Keratinocyte (primary cell): ENCODE results near the gene CD164L2. TPM values are rescaled to one million over a fixed set of nuclear protein-coding genes. Genes with fewer than 3 reads are reported as not detected.

Experiments
- DNase-seq: peaks from one replicate; pipeline ENCODE4 v3.0.0-alpha.2; 2011; ENCODE audit warnings: low read depth, missing footprints, low spot score
- FAIRE-seq: peaks from 2 replicates; lab custom pipeline; 2011; peaks lifted over from hg19 to GRCh38; lab: Jason Lieb, UNC
- H2AFZ ChIP-seq: 2 replicates; pipeline ENCODE4 v1.6.0; 2012; ENCODE audit warnings: low read length, control low read depth, inconsistent platforms; ENCODE audit not compliant: control insufficient read depth
- H3K27ac ChIP-seq: 2 replicates; pipeline ENCODE4 v1.5.1; 2011; ENCODE audit warnings: low read length; ENCODE audit not compliant: control insufficient read depth, insufficient read depth
- H3K27me3 ChIP-seq: 3 replicates; pipeline ENCODE4 v1.6.0; 2011; ENCODE audit warnings: low read length; ENCODE audit not compliant: control insufficient read depth, insufficient read depth; ENCODE audit errors: extremely low read depth
- H3K36me3 ChIP-seq, 2 experiments: 2 replicates in 1 of 2; 3 replicates in 1 of 2; pipeline ENCODE4 v1.5.1; 2011; ENCODE audit warnings: low read length in 2 of 2, mild to moderate bottlenecking in 1 of 2; ENCODE audit not compliant: control insufficient read depth in 2 of 2, insufficient read depth in 2 of 2; ENCODE audit errors: extremely low read depth in 1 of 2
- H3K4me1 ChIP-seq: 3 replicates; pipeline ENCODE4 v1.5.1; 2011; ENCODE audit warnings: low read length; ENCODE audit not compliant: control insufficient read depth, insufficient read depth; ENCODE audit errors: extremely low read depth
- H3K4me2 ChIP-seq: 3 replicates; pipeline ENCODE4 v1.6.0; 2011; ENCODE audit warnings: low read depth, low read length; ENCODE audit not compliant: control insufficient read depth, insufficient read depth; ENCODE audit errors: extremely low read depth
- H3K4me3 ChIP-seq, 3 experiments: fragments of 200-600 bp in 1 of 3; sonication (generic) in 1 of 3; 2 replicates in 2 of 3; 3 replicates in 1 of 3; pipeline ENCODE4 v1.5.1; 2011 to 2016; ENCODE audit warnings: low read length in 3 of 3, mild to moderate bottlenecking in 3 of 3, control low read depth in 2 of 3, inconsistent platforms in 1 of 3, low read depth in 1 of 3, mixed read lengths in 1 of 3, mixed run types in 1 of 3, moderate library complexity in 1 of 3; ENCODE audit not compliant: control insufficient read depth in 2 of 3, insufficient read depth in 2 of 3; ENCODE audit errors: extremely low read depth in 1 of 3
- H3K79me2 ChIP-seq: 2 replicates; pipeline ENCODE4 v1.6.0; 2012; ENCODE audit warnings: low read length; ENCODE audit not compliant: control insufficient read depth, insufficient read depth
- H3K9ac ChIP-seq: 3 replicates; pipeline ENCODE4 v1.6.0; 2011; ENCODE audit warnings: low read length; ENCODE audit not compliant: control insufficient read depth, insufficient read depth; ENCODE audit errors: extremely low read depth
- H3K9me1 ChIP-seq: 3 replicates; pipeline ENCODE4 v1.6.0; 2011; ENCODE audit warnings: low read length; ENCODE audit not compliant: control insufficient read depth, insufficient read depth; ENCODE audit errors: extremely low read depth
- H3K9me3 ChIP-seq: 2 replicates; pipeline ENCODE4 v1.5.1; 2012; ENCODE audit warnings: low read depth, low read length; ENCODE audit not compliant: control insufficient read depth
- H4K20me1 ChIP-seq: 3 replicates; pipeline ENCODE4 v1.6.0; 2011; ENCODE audit warnings: low read length; ENCODE audit not compliant: control insufficient read depth, insufficient read depth; ENCODE audit errors: extremely low read depth
- CTCF ChIP-seq, 3 experiments: IDR thresholded peaks in 1 of 3; conservative IDR thresholded peaks in 1 of 3; optimal IDR thresholded peaks in 1 of 3; 2 replicates in 2 of 3; 3 replicates in 1 of 3; pipeline versions ENCODE3 to v1.5.1; 2011; ENCODE audit warnings: low read length in 3 of 3, mild to moderate bottlenecking in 3 of 3, moderate library complexity in 2 of 3, control low read depth in 1 of 3, inconsistent platforms in 1 of 3; ENCODE audit not compliant: insufficient read depth in 2 of 3; ENCODE audit errors: extremely low read depth in 1 of 3
- EZH2 ChIP-seq: IDR thresholded peaks from one replicate; pipeline ENCODE4 v1.6.1; 2012; ENCODE audit warnings: inconsistent platforms, mild to moderate bottlenecking, low read length, moderate library complexity
- dilution Hi-C: fragments of 300-500 bp; cut with MboI; formaldehyde crosslinking; loops from one replicate; pipeline ENCODE4 v1.7.0; 2020; ENCODE audit warnings: low sequenced_read_pairs; ENCODE audit not compliant: extremely low pct_ligation_motif_present
- polyA plus RNA-seq, 5 experiments: library from polyadenylated mRNA; depleted of rRNA in 3 of 5; stranded (reverse) in 3 of 5; stranded (forward) in 1 of 5; unstranded in 1 of 5; fragments of >200 nt; gene quantifications; 1 replicate in 1 of 5; 2 replicates in 3 of 5; 3 replicates in 1 of 5; pipeline versions ENCODE4 v1.2.1 to v1.2.3, GENCODE V29; 2011 to 2012; ENCODE audit warnings: missing spikeins in 2 of 5, low read depth in 1 of 5, low replicate concordance in 1 of 5

CD164L2 gene
- polyA plus RNA-seq, 1 donor (not counting 4 experiments of a cell fraction or from before 2014, with no cell fraction given), result 2.7 TPM

- Histone ChIP-seq H3K36me3 (peaks cover 4 to 11% of the 10 kb centered on the region in 2 experiments), H3K9me1 (no peaks in the 10 kb centered on the region), H3K27me3 (no peaks in the 10 kb centered on the region), H3K4me2 (peak within 1 kb of the TSS; percentile 97), H3K9me3 (no peaks in the 10 kb centered on the region), H4K20me1 (no peaks in the 10 kb centered on the region), H3K4me3 (peak within 1 kb of the TSS; percentile 62 to 89 (median 66)), H2AFZ (no peak within 1 kb of the TSS), H3K27ac (peak within 1 kb of the TSS; percentile 87), H3K4me1 (peaks cover 28% of the 10 kb centered on the region), H3K9ac (peak within 1 kb of the TSS; percentile 77), H3K79me2 (peaks cover 10% of the 10 kb centered on the region)
- dilution Hi-C loops, result no loop called here
- FAIRE-seq (peak; percentile 32), DNase-seq (no peak)
- peak in 1 of 3 experiments; percentile 15 for TF ChIP-seq CTCF (optimal IDR thresholded peaks at IDR 0.05 in 1 of 3, IDR thresholded peaks at IDR 0.05 in 1 of 3, conservative IDR thresholded peaks at IDR 0.05 in 1 of 3; ENCODE audit: extremely low read depth in 1 of 3, insufficient read depth in 2 of 3, low read length in 3 of 3)
- no peak for TF ChIP-seq EZH2
Observed at GRCh38 chr1:27341525-27342252, 41.4 kb downstream of the CD164L2 start, which contains the start of gene SYTL1. Gene SYTL1, plus strand, starts transcription at chr1:27342022. Its CDS starts 3,313 bp downstream, at chr1:27345335.

DNA sequence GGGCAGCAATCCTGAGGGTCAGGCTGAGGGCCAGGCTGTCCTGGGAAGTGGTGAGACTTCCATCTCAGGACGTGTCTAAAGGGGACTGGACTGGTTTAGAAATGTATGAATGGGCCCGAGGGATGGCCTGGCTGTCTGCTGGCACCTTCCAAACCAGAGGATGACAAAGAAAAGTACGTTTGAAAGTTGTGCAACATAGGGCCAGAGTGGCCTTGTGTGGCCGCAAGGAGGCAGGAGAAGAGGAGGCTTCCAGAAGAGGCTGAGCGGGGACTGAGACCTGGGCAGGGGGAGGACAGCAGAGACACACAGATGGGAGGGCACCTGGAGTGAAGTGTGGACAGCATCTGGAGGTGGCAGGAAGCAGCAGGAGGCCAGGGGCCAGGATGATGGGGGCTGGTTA lies 43.9 kb downstream of the CD164L2 start:
- no peak for DNase-seq
- dilution Hi-C loops, result no loop called here
- no peaks in the 10 kb centered on the region for H3K27me3 ChIP-seq
- H3K9ac ChIP-seq, result no peak overlapping the region
- no peak overlapping the region for H3K4me3 ChIP-seq
- no peaks in the 10 kb centered on the region for H3K9me3 ChIP-seq
- FAIRE-seq, result no peak
- no peak overlapping the region for H3K4me2 ChIP-seq
- peaks cover 8 to 17% of the 10 kb centered on the region in 2 experiments for H3K36me3 ChIP-seq
- no peak overlapping the region for H2AFZ ChIP-seq
- peaks cover 7% of the 10 kb centered on the region for H3K79me2 ChIP-seq
- no peak for TF ChIP-seq EZH2
- TF ChIP-seq CTCF (optimal IDR thresholded peaks at IDR 0.05 in 1 of 3, IDR thresholded peaks at IDR 0.05 in 1 of 3, conservative IDR thresholded peaks at IDR 0.05 in 1 of 3; ENCODE audit: extremely low read depth in 1 of 3, insufficient read depth in 2 of 3, low read length in 3 of 3), result no peak
- H3K27ac ChIP-seq, result no peak overlapping the region
- no peaks in the 10 kb centered on the region for H4K20me1 ChIP-seq
- H3K4me1 ChIP-seq, result peaks cover 28% of the 10 kb centered on the region
- H3K9me1 ChIP-seq, result no peaks in the 10 kb centered on the region
